ENCODE results near the gene UFD1.

GRCh38 chr22:19525666-19526065 is 46.7 kb upstream of the UFD1 start:
- no peak for TF ChIP-seq CTCF (IDR thresholded peaks at IDR 0.05)
- no peak for TF ChIP-seq POLR2A (IDR thresholded peaks at IDR 0.05)

Measured in esophagus squamous epithelium (tissue), 4 donors.